Stimulated activated CD8-positive, alpha-beta memory T cell treated with anti-CD3 and anti-CD28 coated beads, Interleukin-15, amount 100 ng/mL, for 48 hours (primary cell): ENCODE results near the gene ILDR1.
"Not testable (repeated sequence)": the region's sequence is repeated elsewhere in the genome, so short reads cannot be mapped to it uniquely, and the experiment has no call there.

Experiments
- DNase-seq, 2 donors: peaks; one replicate each; pipeline ENCODE4 v3.0.0-alpha.2; 2020; ENCODE audit warnings: low read depth in 2 of 2

The ILDR1 gene

GRCh38 chr3:122021811-122022401 is at the start of gene ILDR1:
Gene ILDR1, minus strand, starts transcription at chr3:122022247. Its CDS starts 170 bp downstream, at chr3:122022077.
- no peak for DNase-seq

- no peak for DNase-seq
Measured at GRCh38 chr3:122067588-122068240, 45.7 kb upstream of the ILDR1 start.

- no peak for DNase-seq
Measured at GRCh38 chr3:122067214-122067550, 45.1 kb upstream of the ILDR1 start.

- DNase-seq, result no peak
Measured at GRCh38 chr3:122066331-122067213, 44.5 kb upstream of the ILDR1 start.

GRCh38 chr3:122064326-122064725 is 42.3 kb upstream of the ILDR1 start:
- no peak for DNase-seq

GRCh38 chr3:122063908-122064307 is 41.9 kb upstream of the ILDR1 start:
- DNase-seq, result no peak

GRCh38 chr3:122060040-122060698 is 38.1 kb upstream of the ILDR1 start:
- DNase-seq, result no peak

GRCh38 chr3:122058294-122058693 is 36.2 kb upstream of the ILDR1 start:
- DNase-seq, result no peak

- DNase-seq, result no peak
Measured at GRCh38 chr3:122057671-122058070, 35.6 kb upstream of the ILDR1 start.

GRCh38 chr3:122055215-122055614 is 33.2 kb upstream of the ILDR1 start, which contains the start of gene CD86:
Gene CD86, plus strand, starts transcription at chr3:122055362. Its CDS starts 128 bp downstream, at chr3:122055490.
- no peak for DNase-seq

GRCh38 chr3:122052968-122053367 is 30.9 kb upstream of the ILDR1 start:
- DNase-seq, result no peak

- DNase-seq, result not testable (repeated sequence)
Measured at GRCh38 chr3:122047773-122048172, 25.7 kb upstream of the ILDR1 start.

- not testable (repeated sequence) for DNase-seq
Measured at GRCh38 chr3:122047296-122047695, 25.2 kb upstream of the ILDR1 start.

GRCh38 chr3:122033023-122033422 is 11.0 kb upstream of the ILDR1 start:
- no peak for DNase-seq

- no peak for DNase-seq
Measured at GRCh38 chr3:122032531-122032930, 10.5 kb upstream of the ILDR1 start.

GRCh38 chr3:122031123-122031468 is 9.0 kb upstream of the ILDR1 start:
- DNase-seq, result no peak

- DNase-seq, result no peak
Measured at GRCh38 chr3:122030381-122031122, 8.5 kb upstream of the ILDR1 start.

- no peak for DNase-seq
Measured at GRCh38 chr3:122025296-122025695, 3.2 kb upstream of the ILDR1 start.

GRCh38 chr3:122024800-122025199 is 2.8 kb upstream of the ILDR1 start:
- DNase-seq, result no peak

GRCh38 chr3:122023335-122023910 is 1.4 kb upstream of the ILDR1 start:
- no peak for DNase-seq

- no peak for DNase-seq
Measured at GRCh38 chr3:122021037-122021436, 1.0 kb downstream of the ILDR1 start.
